ENCODE measurements around the gene CD9.

The CD9 gene

DNA sequence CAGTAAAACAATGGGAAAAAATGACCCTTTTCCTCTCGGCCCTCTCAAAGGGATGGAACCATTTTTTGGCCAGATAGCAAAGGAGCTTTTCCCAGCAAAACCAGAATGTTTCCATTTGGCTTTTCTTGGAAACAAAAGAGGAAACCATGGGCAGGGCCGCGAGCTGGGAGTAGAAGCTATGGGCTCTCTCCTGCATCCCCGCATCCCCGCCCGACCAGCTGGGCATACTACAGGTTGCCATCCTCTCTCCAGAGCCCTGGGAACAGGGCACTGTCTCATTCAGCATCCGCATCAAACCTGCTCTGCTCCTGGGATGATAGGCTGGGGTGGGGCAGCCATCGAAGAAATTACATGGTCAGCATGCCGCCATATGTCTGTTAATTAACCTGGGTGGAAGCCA lies 20.9 kb downstream of the CD9 start:
- in situ Hi-C loops (cut with HindIII; ENCODE audit: low sequenced_read_pairs): no loop called here

DNA sequence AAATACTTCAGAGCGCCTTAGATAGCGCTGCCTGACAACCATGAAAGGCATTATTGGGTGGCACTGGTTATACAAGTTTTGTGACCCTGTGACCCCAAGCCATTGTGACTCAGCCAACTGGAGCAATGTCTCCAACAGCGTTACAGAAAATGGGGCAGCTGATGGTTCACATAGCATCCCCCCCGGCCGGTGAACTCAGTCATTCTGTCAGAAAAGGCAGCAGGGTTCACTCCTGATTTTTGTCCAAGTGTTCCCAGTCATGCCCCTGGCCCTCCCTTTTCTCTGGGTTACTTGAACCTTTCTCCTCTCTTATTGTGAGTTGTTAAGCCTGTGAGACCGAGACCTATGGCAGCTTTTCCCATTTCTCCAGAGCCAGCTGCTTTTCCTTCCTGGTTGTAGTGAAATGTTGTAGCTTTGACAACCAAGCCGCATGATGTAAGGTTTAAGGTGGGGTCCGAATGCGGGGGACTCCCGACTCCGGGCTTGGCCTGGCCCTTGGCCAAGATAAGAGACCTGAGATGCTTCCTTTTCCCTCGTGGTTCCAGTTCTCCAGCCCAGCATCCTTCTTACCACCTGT lies 22.0 kb downstream of the CD9 start:
- no peak for DNase-seq (ENCODE audit: low read depth)
- in situ Hi-C loops (cut with HindIII; ENCODE audit: low sequenced_read_pairs): no loop called here
- H3K4me3 ChIP-seq (ENCODE audit: low read depth, low read length): no peak overlapping the region
- TF ChIP-seq, protein P1, sequence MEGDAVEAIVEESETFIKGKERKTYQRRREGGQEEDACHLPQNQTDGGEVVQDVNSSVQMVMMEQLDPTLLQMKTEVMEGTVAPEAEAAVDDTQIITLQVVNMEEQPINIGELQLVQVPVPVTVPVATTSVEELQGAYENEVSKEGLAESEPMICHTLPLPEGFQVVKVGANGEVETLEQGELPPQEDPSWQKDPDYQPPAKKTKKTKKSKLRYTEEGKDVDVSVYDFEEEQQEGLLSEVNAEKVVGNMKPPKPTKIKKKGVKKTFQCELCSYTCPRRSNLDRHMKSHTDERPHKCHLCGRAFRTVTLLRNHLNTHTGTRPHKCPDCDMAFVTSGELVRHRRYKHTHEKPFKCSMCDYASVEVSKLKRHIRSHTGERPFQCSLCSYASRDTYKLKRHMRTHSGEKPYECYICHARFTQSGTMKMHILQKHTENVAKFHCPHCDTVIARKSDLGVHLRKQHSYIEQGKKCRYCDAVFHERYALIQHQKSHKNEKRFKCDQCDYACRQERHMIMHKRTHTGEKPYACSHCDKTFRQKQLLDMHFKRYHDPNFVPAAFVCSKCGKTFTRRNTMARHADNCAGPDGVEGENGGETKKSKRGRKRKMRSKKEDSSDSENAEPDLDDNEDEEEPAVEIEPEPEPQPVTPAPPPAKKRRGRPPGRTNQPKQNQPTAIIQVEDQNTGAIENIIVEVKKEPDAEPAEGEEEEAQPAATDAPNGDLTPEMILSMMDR (IDR thresholded peaks at IDR 0.05; ENCODE audit: low read depth, low read length, missing control alignments): no peak

More for the DNA sequence above, 20.9 kb downstream of the CD9 start:
- TF ChIP-seq, protein P1 (IDR thresholded peaks at IDR 0.05; ENCODE audit: low read depth, low read length, missing control alignments): no peak
- H3K4me3 ChIP-seq (ENCODE audit: low read depth, low read length): no peak overlapping the region
- DNase-seq (ENCODE audit: low read depth): no peak

DNA sequence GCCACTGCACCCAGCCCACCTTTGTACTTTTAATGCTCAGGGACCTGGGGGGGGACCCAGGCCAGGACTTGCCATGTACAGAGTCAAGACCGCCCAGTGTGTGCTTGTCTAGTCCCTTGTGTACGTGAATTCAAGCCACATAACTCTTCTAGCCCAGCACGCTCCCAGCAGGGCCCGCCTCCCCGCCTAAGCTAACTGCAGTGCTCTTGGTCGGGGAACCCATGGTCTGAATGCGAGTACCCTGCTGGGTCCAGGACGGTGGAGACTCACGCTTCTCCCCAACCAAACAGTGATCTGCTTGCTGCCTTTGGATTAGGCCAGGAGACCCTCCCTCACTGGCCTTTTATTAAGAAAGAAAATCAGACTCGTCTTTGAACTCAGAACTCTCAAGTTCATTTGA lies 23.3 kb downstream of the CD9 start:
- in situ Hi-C loops (cut with HindIII; ENCODE audit: low sequenced_read_pairs): no loop called here
- TF ChIP-seq, protein P1 (IDR thresholded peaks at IDR 0.05; ENCODE audit: low read depth, low read length, missing control alignments): no peak
- H3K4me3 ChIP-seq (ENCODE audit: low read depth, low read length): no peak overlapping the region

DNA sequence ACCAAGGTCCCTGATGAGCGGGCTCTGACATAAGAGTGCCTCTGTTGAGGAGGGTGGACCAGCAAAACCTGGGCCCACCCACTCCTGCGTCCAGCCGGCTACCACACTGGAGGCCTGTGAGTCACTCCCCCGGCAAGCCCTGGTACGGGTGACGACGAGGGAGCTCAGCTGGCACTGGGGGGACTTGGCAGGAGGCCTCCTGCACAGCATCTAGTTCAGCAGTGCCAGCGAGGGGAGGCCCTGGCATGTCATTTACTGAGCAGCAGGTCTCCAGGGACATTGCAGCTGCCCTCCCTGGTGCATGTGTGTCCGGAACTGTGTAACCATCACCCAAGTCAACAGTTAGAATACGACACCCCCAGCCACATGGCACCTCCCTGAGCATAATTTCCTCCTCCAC lies 24.4 kb downstream of the CD9 start:
- DNase-seq (ENCODE audit: low read depth): no peak
- in situ Hi-C loops (cut with HindIII; ENCODE audit: low sequenced_read_pairs): no loop called here
- H3K4me3 ChIP-seq (ENCODE audit: low read depth, low read length): no peak overlapping the region
- TF ChIP-seq, protein P1 (IDR thresholded peaks at IDR 0.05; ENCODE audit: low read depth, low read length, missing control alignments): no peak

More for the DNA sequence above, 23.3 kb downstream of the CD9 start:
- DNase-seq (ENCODE audit: low read depth): no peak

GRCh38 chr12:6225630-6226001 lies 25.4 kb downstream of the CD9 start:
- H3K4me3 ChIP-seq (ENCODE audit: low read depth, low read length): no peak overlapping the region
- in situ Hi-C loops (cut with HindIII; ENCODE audit: low sequenced_read_pairs): loop anchor here (5.0 kb wide), 1 partner anchor 47 kb away; no protein-coding TSS in a partner anchor
- TF ChIP-seq, protein P1 (IDR thresholded peaks at IDR 0.05; ENCODE audit: low read depth, low read length, missing control alignments): no peak
- no peak for DNase-seq (ENCODE audit: low read depth)

DNA sequence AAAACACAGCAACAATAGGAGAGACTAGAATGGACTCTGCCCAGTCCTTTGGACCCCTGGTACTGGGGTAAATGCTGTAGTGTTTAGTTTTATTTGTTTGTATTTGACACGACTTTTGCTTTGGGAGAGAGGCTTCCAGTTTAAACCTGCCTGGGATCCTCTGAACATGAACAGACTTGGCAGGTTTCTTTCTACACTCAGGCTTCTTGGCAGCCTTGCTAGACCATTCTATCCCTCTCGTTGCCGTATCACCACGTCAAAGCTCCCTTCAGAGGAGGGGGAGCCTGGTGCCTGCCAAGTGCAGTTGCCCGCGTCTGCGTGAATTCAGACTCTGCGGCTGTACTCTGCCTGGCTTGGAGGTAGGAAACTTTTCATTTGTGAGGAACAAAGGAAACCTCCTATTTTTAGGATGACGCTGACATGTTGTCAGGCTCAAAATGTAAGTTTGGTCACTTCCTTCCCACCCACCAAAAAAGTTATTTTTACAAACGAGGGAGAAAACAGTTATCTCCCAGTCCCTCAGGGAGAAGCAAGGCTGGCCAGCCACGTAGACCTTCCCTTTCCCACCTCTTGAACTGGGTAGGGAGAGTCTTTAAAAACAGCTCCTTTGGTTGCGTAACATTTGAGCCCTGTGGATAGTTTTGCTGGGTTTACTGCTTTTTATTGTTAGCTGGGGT lies 25.9 kb downstream of the CD9 start:
- in situ Hi-C loops (cut with HindIII; ENCODE audit: low sequenced_read_pairs): loop anchor here (5.0 kb wide), 1 partner anchor 46 kb away; no protein-coding TSS in a partner anchor
- TF ChIP-seq, protein P1 (IDR thresholded peaks at IDR 0.05; ENCODE audit: low read depth, low read length, missing control alignments): no peak
- no peak overlapping the region for H3K4me3 ChIP-seq (ENCODE audit: low read depth, low read length)
- peak; percentile 88 for DNase-seq (ENCODE audit: low read depth)

Measured in astrocyte of the cerebellum (primary cell).